NB4 (cell line): ENCODE results near the gene PGBD5.
A peak's percentile ranks its signal among the peaks of the same experiment; 100 is the strongest.

Experiments
- DNase-seq: peaks from one replicate; pipeline ENCODE4 v3.0.0; 2010; ENCODE audit warnings: low read depth
- H3K4me3 ChIP-seq: one replicate; pipeline ENCODE4 v1.5.1; 2011; ENCODE audit warnings: mild to moderate bottlenecking, low read depth, low read length, moderate library complexity
- CTCF ChIP-seq: IDR thresholded peaks from one replicate; pipeline ENCODE4 v1.5.1; 2012; ENCODE audit warnings: low read depth, low read length
- MAX ChIP-seq: IDR thresholded peaks from 2 replicates; pipeline ENCODE4 v1.6.1; 2011; ENCODE audit warnings: low read depth, low read length
- MYC ChIP-seq: IDR thresholded peaks from 2 replicates; pipeline ENCODE4 v1.6.1; 2011; ENCODE audit warnings: low read depth, low read length
- POLR2A ChIP-seq: IDR thresholded peaks from 2 replicates; pipeline ENCODE4 v1.6.1; 2011; ENCODE audit warnings: mild to moderate bottlenecking; ENCODE audit not compliant: insufficient read length; ENCODE audit errors: extremely low read depth

Gene PGBD5

GRCh38 chr1:230289350-230289644, 136.8 kb downstream of the PGBD5 start:
- TF ChIP-seq MYC = no peak
- TF ChIP-seq CTCF = no peak
- TF ChIP-seq POLR2A = no peak
- TF ChIP-seq MAX = no peak
- peak; percentile 34 for DNase-seq
- H3K4me3 ChIP-seq = no peak overlapping the region

- no peak for DNase-seq
- H3K4me3 ChIP-seq = no peak overlapping the region
- TF ChIP-seq MYC = no peak
- no peak for TF ChIP-seq POLR2A
- no peak for TF ChIP-seq CTCF
- TF ChIP-seq MAX = no peak
Observed at GRCh38 chr1:230288641-230289349, 137.3 kb downstream of the PGBD5 start.

GRCh38 chr1:230287674-230288315, 138.3 kb downstream of the PGBD5 start:
- no peak overlapping the region for H3K4me3 ChIP-seq
- no peak for DNase-seq
- TF ChIP-seq CTCF = no peak
- no peak for TF ChIP-seq POLR2A
- no peak for TF ChIP-seq MYC
- no peak for TF ChIP-seq MAX

GRCh38 chr1:230286890-230287269, 139.3 kb downstream of the PGBD5 start:
- H3K4me3 ChIP-seq = no peak overlapping the region
- DNase-seq = no peak
- no peak for TF ChIP-seq CTCF
- TF ChIP-seq POLR2A = no peak
- TF ChIP-seq MYC = no peak
- no peak for TF ChIP-seq MAX

GRCh38 chr1:230286166-230286889, 139.8 kb downstream of the PGBD5 start:
- DNase-seq = no peak
- TF ChIP-seq POLR2A = no peak
- TF ChIP-seq MAX = no peak
- TF ChIP-seq CTCF = no peak
- TF ChIP-seq MYC = no peak

More at GRCh38 chr1:230286166-230286889, 139.8 kb downstream of the PGBD5 start:
- H3K4me3 ChIP-seq = no peak overlapping the region
